Amygdala (tissue), 56 donors: Measurements from ENCODE around the gene MPZ.
"Not testable (repeated sequence)": the region's sequence is repeated elsewhere in the genome, so short reads cannot be mapped to it uniquely, and the experiment has no call there.

Source experiments
- DNase-seq, 56 donors: peaks; one replicate each; lab custom pipeline; 2025; lab: John Stamatoyannopoulos, UW

The MPZ gene

GRCh38 chr1:161309868-161310267, at the start of gene MPZ:
Gene MPZ (minus strand): TSS chr1:161309968. CDS start chr1:161309905, 63 bp downstream.
- DNase-seq = no peak

GRCh38 chr1:161359291-161359690, 49.5 kb upstream of the MPZ start:
- no peak for DNase-seq

GRCh38 chr1:161357073-161357472, 47.3 kb upstream of the MPZ start:
- DNase-seq = no peak

GRCh38 chr1:161351482-161351881, 41.7 kb upstream of the MPZ start:
- DNase-seq = no peak

- DNase-seq = no peak
These were observed 40.9 kb upstream of the MPZ start for GRCh38 chr1:161350671-161351070.

- DNase-seq = no peak
These were observed 33.1 kb upstream of the MPZ start for GRCh38 chr1:161342821-161343220.

DNA sequence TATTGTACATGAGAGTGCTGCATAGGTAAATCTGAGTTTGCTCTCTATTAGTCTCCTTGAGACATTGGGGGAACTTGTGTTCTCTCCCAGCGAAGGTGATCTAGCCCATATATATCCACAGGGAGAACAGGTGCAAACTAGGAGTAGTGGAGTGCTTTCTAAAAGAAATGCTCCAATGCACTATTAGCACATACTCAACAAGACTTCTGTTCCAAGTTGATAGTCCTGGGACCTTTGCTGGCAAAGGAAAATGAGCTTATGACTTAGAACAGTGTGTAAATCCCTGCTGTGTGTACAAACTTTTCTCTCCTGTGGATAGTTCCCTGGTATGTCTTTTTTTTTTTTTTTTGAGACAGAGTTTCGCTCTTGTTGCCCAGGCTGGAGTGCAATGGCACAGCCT, 32.4 kb upstream of the MPZ start:
- DNase-seq = no peak

GRCh38 chr1:161335796-161336195, 26.0 kb upstream of the MPZ start:
- DNase-seq = no peak

DNA sequence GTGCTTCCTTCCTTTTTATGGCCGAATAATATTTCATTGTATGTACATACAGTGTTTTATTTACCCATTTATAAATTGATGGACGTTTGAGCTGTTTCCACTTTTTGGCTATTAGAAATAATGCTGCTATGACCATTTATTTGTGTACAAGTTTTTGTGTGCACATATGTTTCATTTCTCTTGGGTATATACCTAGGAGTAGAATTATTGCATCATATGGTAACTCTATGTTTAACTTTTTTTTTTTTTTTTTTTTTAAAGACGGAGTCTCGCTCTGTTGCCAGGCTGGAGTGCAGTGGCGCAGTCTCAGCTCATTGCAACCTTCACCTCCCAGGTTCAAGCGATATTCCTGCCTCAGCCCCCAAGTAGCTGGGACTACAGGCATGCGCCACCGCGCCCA, 23.4 kb upstream of the MPZ start:
- DNase-seq = no peak

DNA sequence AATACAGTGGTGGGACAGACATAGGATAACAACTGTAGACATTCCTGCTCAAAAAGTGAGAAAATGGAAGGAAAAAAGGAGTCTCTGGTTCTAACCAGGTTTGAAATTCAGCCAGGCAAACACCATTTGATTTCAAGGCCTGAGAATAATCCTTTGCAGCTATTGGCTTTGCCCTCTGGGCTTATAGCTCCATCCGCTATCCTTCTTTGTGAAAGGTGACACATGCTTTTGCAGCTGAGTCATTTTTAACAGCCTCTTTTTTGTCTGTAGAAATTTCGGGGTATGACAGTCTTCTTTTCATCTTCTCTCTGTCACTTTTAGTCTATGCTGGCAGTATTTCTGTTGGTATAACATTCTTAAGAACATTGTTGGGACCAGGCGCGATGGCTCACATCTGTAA, 20.6 kb upstream of the MPZ start:
- DNase-seq = no peak

DNA sequence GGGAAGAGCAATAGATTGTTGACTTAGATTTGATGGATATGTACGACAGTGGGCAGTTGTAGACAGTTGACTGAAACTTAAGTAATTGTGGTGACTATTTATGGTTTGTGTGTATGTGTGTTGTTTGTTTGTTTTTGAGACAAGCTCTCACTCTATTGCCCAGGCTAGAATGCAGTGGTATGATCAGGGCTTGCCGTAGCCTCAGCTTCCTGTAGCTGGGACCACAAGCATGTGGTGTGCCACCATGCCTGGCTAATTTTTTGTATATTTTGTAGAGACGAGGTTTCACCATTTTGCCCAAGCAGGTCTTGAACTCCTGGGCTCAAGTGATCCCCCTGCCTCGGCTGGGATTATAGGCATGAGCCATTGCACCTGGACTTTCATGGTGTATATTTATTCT, 14.3 kb upstream of the MPZ start:
- DNase-seq = no peak

DNA sequence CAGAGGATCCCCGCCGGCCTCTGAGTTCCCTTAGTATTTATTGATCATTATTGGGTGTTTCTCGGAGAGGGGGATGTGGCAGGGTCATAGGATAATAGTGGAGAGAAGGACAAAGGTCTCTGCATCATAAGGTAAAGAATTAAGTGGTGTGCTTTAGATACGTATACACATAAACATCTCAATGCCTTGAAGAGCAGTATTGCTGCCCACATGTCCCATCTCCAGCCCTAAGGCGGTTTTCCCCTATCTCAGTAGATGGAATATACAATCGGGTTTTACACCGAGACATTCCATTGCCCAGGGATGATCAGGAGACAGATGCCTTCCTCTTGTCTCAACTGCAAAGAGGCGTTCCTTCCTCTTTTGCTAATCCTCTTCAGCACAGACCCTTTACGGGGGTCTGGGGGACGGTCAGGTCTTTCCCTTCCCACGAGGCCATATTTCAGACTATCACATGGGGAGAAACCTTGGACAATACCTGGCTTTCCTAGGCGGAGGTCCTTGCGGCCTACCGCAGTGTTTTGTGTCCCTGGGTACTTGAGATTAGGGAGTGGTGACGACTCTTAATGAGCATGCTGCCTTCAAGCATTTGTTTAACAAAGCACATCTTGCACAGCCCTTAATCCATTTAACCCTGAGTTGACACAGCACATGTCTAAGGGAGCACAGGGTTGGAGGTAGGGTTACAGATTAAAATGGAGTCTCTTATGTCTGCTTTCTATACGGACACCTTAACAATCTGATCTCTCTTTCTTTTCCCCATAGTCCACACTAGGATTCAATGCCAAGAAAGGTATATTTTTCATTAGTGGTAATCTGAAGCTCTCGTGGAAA, 6.3 kb upstream of the MPZ start:
- not testable (repeated sequence) for DNase-seq

- DNase-seq = peak; percentile 47 to 95 (median 88)
These were observed 4.6 kb upstream of the MPZ start, which contains the start of gene SDHC for GRCh38 chr1:161314201-161314981. Gene SDHC (plus strand): TSS chr1:161314381. CDS start chr1:161314406, 25 bp downstream.

- peak in 31 of 56 donors; percentile 5 to 65 (median 40) for DNase-seq
These were observed 3.9 kb upstream of the MPZ start for GRCh38 chr1:161313554-161314200.

DNA sequence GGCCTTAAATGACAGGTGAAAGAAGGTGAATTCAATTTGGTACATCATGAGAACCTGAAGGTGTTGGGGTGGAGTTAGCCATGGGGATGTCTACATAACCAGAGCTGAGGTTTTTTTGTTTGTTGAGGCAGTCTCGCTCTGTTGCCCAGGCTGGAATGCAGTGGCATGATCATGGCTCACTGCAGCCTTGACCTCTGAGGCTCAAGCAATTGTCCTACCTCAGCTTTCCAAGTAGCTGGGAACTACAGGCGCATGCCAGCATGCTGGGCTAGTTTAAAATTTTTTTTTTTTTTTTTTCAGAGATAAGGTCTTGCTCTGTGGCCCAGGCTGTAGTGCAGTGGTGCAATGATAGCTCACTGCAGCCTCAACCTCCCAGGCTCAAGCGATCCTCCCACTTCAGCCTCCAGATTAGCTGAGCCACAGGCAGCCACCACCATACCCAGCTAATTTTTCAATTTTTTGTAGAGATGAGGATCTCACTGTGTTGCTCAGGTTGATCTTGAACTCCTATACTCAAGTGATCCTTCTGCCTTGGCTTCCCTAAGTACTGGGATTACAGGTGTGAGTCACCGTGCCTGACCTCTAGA, 1.9 kb upstream of the MPZ start:
- DNase-seq = no peak

DNA sequence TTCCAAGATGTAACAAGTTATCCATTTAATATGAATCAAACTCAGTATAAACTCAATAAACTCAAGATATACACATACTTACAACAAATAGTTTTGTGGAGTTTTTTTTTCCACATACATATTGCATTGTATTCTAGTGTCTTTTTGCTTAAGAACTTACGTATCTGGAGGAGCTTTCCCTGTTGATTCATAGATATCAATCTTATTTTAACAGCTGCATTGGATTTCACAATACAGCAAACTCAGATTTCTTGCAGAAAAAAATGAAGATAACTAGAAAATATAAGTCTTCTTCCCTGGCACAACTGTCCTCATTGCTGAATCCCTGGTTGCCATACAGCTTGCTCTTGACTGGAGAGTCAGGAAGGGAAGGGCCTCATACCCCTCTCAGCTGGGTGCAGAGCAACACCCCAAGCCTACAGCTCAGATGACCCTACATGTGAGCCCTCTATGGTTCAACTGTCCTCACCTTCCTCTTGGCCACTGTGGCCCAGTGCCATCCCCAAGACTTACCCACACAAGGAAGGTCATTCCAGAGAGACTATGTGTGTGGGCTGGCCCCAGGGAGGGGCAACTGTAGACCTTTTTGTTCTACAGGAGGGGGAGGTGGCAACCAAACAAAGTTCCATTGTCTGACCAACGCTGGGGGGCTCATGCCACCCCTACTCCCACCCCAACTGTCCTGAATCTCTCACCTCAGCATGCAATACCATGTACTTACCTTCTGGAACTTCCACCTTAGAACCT, 1.7 kb downstream of the MPZ start:
- DNase-seq = no peak

DNA sequence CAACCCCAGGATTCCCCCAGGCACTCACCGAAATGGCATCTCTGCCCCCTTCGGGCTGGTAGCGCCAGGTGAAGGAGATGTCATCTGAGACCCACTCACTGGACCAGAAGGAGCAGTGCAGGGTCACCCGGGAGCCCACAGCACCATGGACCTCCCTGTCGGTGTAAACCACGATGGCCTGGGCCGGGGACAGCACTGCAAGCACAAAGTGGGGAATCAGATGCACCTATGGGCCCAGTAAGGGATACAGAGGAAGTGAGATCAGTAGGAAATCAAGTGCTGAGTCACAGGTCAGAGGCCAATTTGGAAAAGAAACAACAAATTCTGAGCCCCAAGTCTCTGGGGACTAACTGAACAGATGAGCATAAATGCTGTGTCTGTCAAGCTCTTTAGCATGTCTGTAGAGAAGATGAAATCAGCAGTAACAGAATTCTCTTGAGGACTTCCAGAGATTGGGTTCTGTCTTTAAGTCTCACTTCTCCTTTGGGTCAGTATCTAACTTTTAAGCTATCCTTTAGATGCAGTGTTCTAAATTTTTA, 2.5 kb downstream of the MPZ start:
- DNase-seq = peak in 2 of 56 donors; percentile 2 to 3

DNA sequence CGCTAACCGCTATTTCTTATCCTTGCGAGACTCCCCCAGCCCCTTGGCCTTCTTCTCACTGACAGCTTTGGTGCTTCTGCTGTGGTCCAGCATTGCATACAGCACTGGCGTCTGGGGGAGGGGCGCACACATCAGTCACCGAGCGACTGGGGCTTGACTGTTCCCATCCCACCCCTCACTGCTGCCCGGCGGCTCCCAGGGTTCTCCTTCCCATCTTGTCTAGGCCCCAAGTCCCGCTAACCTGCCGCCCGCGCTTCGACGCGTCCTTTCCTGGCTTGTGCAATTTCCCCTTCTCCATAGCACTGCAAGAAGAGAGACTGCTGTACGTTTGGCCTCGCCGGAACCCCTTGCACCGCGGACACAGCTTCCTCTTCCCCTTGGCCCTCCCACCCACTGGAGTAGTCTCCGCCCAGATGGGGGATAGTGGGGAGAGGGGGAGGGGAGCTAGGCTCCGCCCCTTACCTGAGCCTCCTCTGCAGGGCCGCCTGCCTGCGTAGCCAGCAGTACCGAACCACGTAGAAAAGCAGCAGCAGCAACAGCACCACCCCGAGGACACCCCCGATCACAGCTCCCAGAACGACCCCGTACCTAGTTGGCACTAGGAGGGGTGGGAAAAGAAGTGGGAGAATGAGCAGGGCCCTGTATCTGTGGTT, 3.8 kb downstream of the MPZ start:
- DNase-seq = peak in 54 of 56 donors; percentile 11 to 81 (median 54)
